Neutrophil (primary cell): Measurements from ENCODE around the gene FBXO10.

ENCODE experiments used
- H3K27ac ChIP-seq: fragments of 200-600 bp; sonication (generic); 2 replicates; pipeline ENCODE4 v1.5.1; 2016; ENCODE audit warnings: mild to moderate bottlenecking, moderate library complexity
- H3K27me3 ChIP-seq: fragments of 200-600 bp; sonication (generic); 2 replicates; pipeline ENCODE4 v1.6.0; 2016; ENCODE audit warnings: mild to moderate bottlenecking
- H3K36me3 ChIP-seq: fragments of 200-600 bp; sonication (generic); 2 replicates; pipeline ENCODE4 v1.5.1; 2017
- H3K4me1 ChIP-seq, 2 experiments: fragments of 200-600 bp in 1 of 2; sonication (generic) in 1 of 2; 1 replicate in 1 of 2; 2 replicates in 1 of 2; pipeline versions ENCODE4 v1.5.1 to v1.6.1; 2013 to 2016; ENCODE audit warnings: low read depth in 1 of 2, low read length in 1 of 2, mild to moderate bottlenecking in 1 of 2, moderate library complexity in 1 of 2; ENCODE audit not compliant: control insufficient read depth in 1 of 2, insufficient read depth in 1 of 2
- H3K4me3 ChIP-seq, 2 experiments: fragments of 200-600 bp in 1 of 2; sonication (generic) in 1 of 2; 1 replicate in 1 of 2; 2 replicates in 1 of 2; pipeline ENCODE4 v1.5.1; 2013 to 2016; ENCODE audit warnings: low read depth in 1 of 2, low read length in 1 of 2, mild to moderate bottlenecking in 1 of 2, moderate library complexity in 1 of 2
- H3K9me3 ChIP-seq: fragments of 200-600 bp; sonication (generic); 2 replicates; pipeline ENCODE4 v1.5.1; 2016
- CTCF ChIP-seq: fragments of 200-600 bp; sonication (generic); IDR thresholded peaks from 2 replicates; pipeline ENCODE4 v1.5.1; 2016; ENCODE audit warnings: antibody characterized with exemption

FBXO10 gene

GRCh38 chr9:37622462-37622861 lies 46.3 kb upstream of the FBXO10 start:
- Histone ChIP-seq H3K36me3 (no peaks in the 10 kb centered on the region), H3K4me1 (peaks cover 5 to 6% of the 10 kb centered on the region in 2 experiments)
- no peak for TF ChIP-seq CTCF

GRCh38 chr9:37621273-37622121 lies 45.3 kb upstream of the FBXO10 start:
- no peak overlapping the region for H3K4me3 ChIP-seq
- no peaks in the 10 kb centered on the region for H3K36me3 ChIP-seq
- peaks cover 5 to 6% of the 10 kb centered on the region in 2 experiments for H3K4me1 ChIP-seq
- no peak overlapping the region for H3K27ac ChIP-seq
- peaks cover 5% of the 10 kb centered on the region for H3K27me3 ChIP-seq
- no peaks in the 10 kb centered on the region for H3K9me3 ChIP-seq
- no peak for TF ChIP-seq CTCF

More at GRCh38 chr9:37622462-37622861, 46.3 kb upstream of the FBXO10 start:
- Histone ChIP-seq H3K27me3 (peaks cover 10% of the 10 kb centered on the region), H3K27ac (no peak overlapping the region), H3K4me3 (no peak overlapping the region), H3K9me3 (no peaks in the 10 kb centered on the region)

- Histone ChIP-seq H3K36me3 (no peaks in the 10 kb centered on the region), H3K4me3 (no peak overlapping the region), H3K4me1 (peaks cover 3 to 4% of the 10 kb centered on the region in 2 experiments), H3K27ac (no peak overlapping the region), H3K9me3 (no peaks in the 10 kb centered on the region), H3K27me3 (peaks cover 4% of the 10 kb centered on the region)
- TF ChIP-seq CTCF, result no peak
Observed at GRCh38 chr9:37620396-37620795, 44.2 kb upstream of the FBXO10 start.

GRCh38 chr9:37619806-37620205 lies 43.6 kb upstream of the FBXO10 start:
- Histone ChIP-seq H3K4me3 (no peak overlapping the region), H3K36me3 (no peaks in the 10 kb centered on the region), H3K27me3 (peaks cover 4% of the 10 kb centered on the region), H3K9me3 (no peaks in the 10 kb centered on the region), H3K4me1 (no peaks in the 10 kb centered on the region), H3K27ac (no peak overlapping the region)
- TF ChIP-seq CTCF, result no peak

GRCh38 chr9:37618817-37619216 lies 42.6 kb upstream of the FBXO10 start:
- no peak for TF ChIP-seq CTCF
- H3K36me3 ChIP-seq, result no peaks in the 10 kb centered on the region
- no peaks in the 10 kb centered on the region for H3K4me1 ChIP-seq
- H3K9me3 ChIP-seq, result no peaks in the 10 kb centered on the region
- H3K4me3 ChIP-seq, result no peak overlapping the region
- peaks cover 12% of the 10 kb centered on the region for H3K27me3 ChIP-seq
- H3K27ac ChIP-seq, result no peak overlapping the region
